SW 1271 (cell line): Measurements from ENCODE around the gene NUDT6.
A peak's percentile ranks its signal among the peaks of the same experiment; 100 is the strongest.
"Not testable (repeated sequence)": the region's sequence is repeated elsewhere in the genome, so short reads cannot be mapped to it uniquely, and the experiment has no call there.

ENCODE experiments used
- DNase-seq, 2 experiments: peaks; one replicate each; lab custom pipeline; 2025; lab: John Stamatoyannopoulos, UW

Gene NUDT6

DNA sequence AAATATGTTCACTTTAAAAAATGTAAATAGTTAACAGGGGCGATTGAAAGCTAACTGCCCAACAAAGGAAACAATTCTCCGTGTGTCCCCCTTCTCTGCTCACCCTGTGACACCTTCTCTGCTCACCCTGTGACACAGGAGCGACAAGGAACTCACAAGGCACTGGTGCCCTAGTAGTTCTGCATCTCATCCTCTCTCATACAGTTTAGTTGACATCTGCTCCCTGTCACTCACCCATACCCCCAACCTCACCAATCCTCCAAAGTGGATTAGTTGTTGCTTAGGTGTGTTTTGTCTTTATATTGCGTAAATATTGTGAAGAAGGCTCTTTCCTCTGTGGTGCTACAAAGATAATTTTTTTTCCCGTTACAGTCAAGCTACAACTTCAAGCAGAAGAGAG, 46.4 kb downstream of the NUDT6 start:
- no peak for DNase-seq

DNA sequence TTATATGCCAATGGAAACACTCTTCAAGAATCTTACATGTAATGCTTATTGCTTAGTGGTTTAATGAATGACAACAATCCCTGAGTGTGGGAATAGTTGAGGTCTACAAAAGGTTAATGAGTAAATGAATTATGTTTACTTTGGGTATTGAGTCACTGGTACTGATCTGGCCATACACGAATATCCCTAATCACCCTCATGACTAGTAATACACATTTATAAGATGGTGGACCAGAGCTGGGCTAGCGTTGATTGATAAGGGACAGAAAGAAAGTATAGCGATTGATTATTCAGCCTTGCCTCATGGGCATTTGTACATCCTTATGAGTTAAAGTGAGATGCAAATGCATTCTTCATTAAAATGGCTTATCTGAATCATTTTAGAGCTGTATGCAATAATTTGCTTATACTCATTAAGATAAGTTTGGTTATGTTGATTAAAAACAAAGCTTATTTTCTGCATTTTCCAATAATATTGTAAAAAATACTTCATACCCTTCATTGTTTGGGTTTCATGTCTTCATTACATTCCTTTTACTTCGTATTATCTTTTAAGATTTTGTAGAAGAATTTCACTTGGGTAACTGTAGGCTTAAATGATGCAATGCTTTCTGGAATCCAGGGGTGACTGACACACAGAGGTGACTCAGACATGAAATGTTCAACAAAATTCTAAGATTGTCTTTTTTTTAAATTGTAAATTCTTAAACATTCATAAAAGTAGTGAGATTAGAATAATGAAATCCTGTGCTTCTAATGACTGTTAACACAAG, 48.4 kb downstream of the NUDT6 start:
- peak; percentile 2 to 55 for DNase-seq

DNA sequence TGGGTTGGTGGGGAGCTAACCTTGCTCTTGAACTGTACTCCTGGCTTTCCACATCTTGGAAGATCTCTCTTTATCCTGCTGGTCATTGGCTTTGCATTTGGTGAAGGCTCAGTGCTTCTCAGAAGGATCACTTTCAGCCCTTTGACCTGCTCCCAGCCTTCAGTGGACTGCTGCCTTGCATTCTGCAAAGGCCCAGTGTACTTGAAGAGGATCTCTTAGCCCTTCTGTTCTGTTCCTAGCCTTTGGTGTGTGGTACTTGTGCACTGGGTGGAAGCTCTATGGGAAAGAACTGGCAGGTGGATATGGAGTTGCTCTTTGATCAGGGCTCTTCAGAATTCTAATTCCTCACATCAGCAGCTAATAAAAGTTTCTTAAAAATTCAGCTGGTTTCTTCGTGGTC, 49.3 kb downstream of the NUDT6 start:
- DNase-seq: no peak

DNA sequence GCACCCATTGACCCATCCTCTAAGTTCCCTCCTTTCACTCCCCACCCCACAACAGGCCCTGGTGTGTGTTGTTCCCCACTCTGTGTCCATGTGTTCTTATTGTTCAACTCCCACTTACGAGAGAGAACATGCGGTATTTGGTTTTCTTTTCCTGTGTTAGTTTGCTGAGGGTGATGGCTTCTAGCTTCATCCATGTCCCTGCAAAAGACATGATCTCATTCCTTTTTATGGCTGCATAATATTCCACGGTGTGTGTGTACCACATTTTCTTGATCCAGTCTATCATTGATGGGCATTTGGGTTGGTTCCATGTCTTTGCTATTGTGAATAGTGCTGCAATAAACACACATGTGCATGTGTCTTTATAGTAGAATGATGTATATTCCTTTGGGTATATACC, 54.2 kb downstream of the NUDT6 start:
- not testable (repeated sequence) for DNase-seq

DNA sequence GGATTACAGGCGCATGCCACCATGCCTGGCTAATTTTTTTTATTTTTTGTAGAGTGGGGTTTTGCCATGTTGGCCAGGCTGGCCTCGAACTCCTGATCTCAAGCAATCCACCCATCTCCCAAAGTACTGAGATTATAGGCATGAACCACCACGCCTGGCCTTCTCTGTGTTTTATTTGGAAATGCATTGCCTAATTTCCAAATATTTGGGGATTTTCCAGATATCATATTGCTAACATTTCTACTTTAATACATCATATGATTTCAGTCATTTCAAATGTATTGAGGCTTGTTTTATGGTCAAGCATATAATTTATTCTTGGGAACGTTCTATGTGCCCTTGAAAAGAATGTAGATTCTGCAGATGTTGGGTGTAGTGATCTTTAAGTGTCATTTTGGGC, 57.0 kb downstream of the NUDT6 start:
- no peak for DNase-seq

DNA sequence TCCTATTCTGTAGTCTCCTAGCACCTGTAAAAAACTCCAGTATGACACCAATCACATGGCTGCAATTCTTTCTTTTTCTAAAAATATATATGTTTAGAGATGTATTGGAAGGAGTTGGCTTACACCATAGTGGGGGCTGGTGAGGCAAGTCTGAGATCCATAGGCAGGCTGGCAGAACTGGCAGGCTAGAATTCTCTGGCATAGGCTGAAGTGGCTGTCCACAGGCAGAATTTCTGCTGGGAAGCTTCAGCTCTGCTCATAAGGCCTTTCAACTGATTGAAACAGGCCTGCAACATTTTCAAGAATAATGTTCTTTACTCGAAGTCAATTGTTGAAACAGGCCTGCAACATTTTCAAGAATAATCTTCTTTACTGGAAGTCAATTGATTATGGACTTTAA, 58.8 kb downstream of the NUDT6 start:
- no peak for DNase-seq

DNA sequence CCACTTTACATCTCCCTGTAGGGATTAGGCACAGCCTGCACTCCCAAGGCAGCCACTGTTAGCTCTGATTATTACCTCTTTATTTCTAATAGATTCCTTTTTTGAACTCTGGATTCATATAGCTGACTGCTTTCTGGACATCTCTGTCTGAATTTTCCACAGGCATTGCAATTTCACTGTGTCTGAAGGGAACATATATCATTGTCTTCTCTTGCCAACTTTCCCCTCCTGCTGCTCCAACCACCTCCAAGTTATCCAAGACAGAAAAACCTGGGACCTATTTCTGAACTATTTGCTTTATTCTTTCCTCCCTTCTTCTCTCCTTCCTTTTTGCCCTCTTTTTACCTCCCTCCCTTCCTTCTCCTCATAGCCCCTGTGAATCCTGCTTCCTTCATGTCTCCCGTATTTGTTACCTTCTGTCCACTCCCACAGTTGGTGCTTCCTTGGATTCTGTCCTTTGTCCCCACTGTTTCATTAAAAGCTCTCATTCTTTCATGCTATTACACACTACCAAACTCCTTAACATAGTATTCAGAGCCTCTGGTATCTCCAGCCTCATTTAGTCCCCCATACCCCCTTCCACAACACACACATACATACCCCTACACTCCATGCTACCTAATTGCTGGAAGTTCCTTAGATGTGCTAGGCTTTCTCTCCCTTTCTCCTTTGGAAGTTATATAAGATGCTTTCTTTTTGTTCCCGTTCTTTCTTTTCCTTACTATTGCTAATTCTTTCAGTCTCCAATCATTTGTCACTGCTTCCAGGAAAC, 61.0 kb downstream of the NUDT6 start:
- DNase-seq: no peak

DNA sequence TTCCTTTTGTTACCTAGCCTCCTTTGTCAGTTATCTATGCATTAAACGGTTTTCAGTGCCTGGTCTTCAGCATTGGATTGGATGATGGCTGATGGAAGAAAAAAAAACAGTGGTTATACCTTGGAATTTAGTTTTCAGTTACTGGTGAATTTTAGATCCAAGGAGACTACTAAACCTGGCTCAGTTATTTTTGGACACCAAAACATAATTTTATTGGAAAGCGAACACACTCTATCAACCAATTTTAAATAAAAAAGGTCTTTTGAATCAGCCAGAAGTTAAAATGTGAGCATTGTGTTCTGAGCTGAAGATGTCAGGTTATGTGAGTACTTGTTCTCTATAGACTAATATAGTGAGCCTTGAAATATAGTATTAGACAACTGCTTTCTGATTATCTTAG, 63.7 kb downstream of the NUDT6 start:
- DNase-seq: no peak

DNA sequence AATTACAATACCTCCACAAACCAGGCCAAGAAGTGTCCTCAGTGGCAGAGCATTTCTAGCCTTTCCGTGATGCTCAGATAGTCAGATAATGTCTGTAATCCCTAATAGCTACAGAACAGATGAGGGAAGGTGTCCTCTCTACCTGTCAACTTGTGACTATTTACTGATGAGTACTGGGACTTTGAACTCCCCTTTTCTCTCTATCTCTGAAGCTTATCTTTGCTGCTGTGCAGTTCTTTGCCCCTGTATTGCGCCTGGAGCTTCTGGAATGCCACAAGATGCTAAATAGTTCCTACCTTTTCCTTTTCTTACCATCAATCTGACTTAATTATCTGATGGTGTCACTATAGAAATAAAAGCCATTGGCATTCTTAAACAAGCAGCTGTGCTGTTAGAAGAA, 65.2 kb downstream of the NUDT6 start:
- DNase-seq: no peak

DNA sequence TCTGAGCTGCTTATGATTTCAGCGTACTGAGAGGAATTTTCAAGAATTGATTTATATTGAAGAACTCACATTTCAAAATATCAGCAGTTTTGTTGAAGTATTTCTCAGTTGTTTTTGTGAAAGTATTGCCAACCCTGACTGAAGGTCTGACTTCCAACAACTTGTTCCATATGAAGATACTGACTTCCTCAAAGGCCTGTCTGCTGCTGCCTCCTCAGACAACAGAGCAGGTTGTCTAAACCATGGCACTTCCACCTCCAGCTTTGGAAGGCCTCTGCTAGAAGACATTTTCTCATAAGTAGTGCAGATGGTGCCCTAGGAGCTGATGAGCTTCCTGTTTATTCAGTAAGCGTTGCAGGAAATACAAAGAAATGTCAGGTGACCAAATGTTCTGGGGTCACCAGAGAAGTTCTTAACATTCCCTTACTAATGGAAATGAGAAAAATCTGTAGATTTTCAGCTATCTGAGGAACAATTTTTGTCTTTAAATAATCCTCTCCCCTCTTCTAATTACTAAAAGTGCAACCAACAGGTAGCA, 67.0 kb downstream of the NUDT6 start:
- no peak for DNase-seq

DNA sequence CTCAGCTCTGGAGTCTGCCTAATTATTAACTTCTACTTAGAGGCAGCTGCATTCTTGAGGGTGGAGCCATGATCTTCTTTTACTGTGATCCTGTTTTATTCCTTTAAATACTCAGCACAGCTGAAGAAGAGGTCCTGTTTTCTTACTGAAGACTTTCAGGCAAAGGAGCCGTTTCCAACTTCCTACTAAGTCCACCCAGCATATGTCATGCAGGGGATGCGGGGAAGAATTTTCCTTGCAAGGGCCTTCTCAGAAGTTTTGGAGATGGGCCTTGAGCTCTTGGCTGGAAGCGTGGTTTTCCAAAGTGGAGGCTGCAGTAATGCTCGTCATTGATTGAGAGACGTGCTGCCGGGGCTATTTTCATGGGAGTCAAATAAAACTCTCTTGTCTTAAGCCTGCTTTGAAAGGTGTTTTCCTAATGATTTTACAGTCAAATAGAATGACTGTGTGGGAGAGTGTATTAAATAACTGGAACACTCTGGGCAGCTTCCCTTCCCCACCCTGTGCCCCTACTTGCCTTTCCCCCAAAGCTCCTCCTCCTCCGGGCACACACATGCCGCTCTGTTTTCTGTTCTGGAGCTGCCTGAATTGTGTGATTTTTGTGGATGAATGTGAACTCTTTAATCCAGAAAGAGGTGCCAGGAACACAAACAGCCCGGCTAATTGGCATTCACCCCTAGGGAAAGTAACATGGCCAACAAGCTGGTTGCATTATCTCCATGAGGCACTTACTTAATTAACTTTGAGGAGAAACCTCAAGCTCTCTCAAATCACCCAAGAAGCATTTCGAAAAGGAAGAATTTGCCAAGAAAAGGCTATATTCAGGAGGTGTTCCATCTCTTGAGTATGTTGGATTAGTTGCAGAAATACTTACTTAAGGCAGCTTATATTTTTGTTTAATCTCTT, 67.7 kb downstream of the NUDT6 start:
- no peak for DNase-seq

DNA sequence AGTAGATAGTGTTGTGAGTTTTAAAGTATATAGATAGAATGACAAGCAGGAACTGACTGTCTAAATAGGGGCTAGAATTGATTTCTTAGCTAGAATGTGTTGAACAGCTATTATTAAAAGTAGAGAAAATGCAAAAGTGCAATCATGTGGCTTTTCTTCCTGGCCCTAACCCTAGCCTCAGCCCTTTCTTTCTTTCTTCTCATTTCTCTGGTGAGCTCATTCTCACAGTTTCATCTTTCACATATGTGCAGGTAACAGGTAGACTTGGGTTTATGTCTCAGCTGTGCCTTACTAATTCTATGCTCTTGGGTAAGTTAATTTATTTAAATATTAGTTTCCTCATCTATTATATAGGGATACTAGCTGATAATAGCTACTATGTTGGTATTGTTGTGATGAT, 70.8 kb downstream of the NUDT6 start:
- no peak for DNase-seq

DNA sequence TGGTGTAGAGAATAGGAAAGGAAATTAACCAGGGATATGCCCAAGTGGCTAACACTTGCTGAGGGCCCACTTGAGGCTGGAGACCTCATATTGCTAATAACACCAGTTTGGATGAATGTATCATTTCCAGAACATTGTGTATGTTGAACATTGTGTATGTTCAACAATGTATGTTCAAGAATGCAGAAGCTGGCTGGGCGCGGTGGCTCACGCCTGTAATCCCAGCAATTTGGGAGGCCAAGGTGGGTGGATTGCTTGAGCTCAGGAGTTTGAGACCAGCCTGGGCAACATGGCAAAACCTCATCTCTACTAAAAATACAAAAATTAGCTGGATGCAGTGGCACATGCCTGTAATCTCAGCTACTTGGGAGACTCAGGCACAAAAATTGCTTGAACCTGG, 72.6 kb downstream of the NUDT6 start:
- not testable (repeated sequence) for DNase-seq

DNA sequence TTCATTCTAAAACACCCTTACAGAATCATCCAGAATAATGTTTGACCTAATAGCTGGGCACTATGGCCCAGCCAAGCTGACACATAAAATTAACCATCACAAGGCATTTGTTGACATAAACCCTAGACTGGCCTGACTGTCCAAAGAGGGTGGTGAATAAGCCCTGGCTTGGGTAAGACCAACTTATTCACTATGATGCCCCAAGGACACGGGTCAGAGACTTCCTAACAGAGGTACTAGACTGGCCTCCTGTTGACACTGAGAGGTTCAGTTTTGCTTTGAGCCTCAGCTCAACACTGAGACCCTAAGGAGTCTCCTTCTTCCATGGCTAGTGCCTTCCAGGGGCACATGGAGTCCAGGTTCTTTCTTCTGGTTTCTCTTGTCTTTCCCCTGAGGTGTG, 74.5 kb downstream of the NUDT6 start:
- no peak for DNase-seq

DNA sequence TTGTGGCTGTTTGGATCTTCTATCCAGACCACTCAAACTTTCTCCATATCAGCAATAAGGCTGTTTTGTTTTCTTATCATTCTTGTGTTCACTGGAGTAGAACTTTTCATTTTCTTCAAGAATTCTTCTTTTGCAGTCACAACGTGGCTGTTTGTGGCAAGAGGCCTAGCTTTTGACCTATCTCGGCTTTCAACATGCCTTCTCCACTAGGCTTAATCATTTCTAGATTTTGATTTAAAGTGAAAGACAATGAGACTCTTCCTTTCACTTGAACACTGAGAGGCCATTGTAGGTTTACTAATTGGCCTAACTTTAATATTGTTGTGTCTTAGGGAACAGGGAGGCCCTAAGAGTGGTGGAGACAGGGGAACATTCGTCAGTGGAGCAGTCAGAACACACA, 76.6 kb downstream of the NUDT6 start:
- no peak for DNase-seq

DNA sequence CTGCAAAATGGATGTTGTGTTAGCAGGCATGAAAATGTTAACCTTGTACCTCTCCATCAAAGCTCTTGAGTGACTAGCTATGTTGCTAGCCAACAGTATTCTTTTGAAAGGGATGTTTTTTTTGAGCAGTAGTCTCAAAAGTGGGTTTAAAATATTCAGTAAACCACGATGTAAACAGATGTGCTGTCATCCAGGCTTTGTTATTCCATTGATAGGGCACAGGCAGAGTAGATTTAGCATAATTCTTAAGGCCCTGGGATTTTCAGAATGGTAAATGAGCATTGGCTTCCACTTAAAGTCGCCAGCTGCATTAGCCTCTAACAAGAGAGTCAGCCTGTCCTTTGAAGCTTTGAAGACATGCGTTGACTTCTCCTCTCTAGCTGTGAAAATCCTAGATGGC, 77.3 kb downstream of the NUDT6 start:
- DNase-seq: no peak

DNA sequence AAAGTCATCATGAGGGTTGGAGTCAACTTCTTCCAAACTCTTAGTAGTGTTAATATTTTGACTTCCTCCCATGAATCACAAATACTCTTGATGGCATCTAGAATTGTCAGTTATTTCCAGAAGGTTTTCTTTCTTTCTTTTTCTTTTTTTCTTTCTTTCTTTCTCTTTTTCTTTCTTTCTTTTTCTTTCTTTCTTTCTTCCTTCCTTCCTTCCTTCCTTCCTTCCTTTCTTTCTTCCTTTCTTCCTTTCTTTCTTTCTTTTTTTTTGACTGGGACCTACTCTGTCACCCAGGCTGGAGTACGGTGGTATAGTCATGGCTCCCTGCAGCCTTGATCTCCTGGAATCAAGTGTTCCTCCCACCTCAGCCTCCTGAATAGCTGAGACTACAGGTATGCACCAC, 78.0 kb downstream of the NUDT6 start:
- not testable (repeated sequence) for DNase-seq

DNA sequence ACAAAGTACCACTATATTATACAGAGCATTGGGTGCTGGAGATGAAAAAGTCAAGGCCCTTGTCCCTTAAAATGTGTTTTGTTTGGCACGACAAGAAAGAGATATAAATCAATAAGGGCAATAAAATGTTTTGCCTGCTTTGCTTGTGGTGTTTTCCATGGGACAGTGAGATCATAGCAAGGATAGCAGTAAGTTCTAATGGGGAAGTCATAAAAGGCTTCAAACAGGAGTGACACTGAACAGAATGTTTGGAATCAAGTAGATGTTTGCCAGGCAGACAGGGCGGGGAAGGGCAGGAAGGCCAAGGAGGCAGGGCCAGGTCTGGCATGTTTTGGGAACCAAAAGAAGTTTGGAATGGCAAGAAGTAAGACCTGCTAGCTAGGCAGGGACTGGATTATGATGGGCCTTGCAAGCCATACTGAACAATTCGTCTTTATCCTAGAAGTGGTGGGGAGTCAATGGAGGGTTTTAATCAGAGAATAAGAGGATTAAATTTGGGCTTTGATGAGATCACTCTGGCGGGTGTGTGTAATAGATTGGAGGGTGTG, 79.3 kb downstream of the NUDT6 start:
- no peak for DNase-seq
